Activated T-helper 17 cell treated with anti-CD3 and anti-CD28 coated beads, Interleukin-2, amount 50 U/mL, for 72 hours (primary cell): Measurements from ENCODE around the gene LRFN2. TPM values are rescaled to one million over a fixed set of nuclear protein-coding genes. Genes with fewer than 3 reads are reported as not detected.

Experiments
- ATAC-seq: fragments of 150-1000 bp; cut with Tn5 transposase; replicated peaks from 2 replicates; pipeline ENCODE4 v1.10.0; 2021; ENCODE audit warnings: mild to moderate bottlenecking, moderate library complexity
- H3K27ac Mint-ChIP-seq: one replicate; pipeline ENCODE4 v1.8.0; 2022; ENCODE audit warnings: mixed read lengths
- H3K27me3 Mint-ChIP-seq: one replicate; pipeline ENCODE4 v1.8.0; 2022; ENCODE audit warnings: mixed read lengths
- H3K36me3 Mint-ChIP-seq: one replicate; pipeline ENCODE4 v1.8.0; 2022; ENCODE audit warnings: low read depth, mild to moderate bottlenecking, mixed read lengths
- H3K4me1 Mint-ChIP-seq: one replicate; pipeline ENCODE4 v1.8.0; 2022; ENCODE audit warnings: mixed read lengths
- H3K4me3 Mint-ChIP-seq: one replicate; pipeline ENCODE4 v1.8.0; 2022; ENCODE audit warnings: mild to moderate bottlenecking, mixed read lengths
- H3K9me3 Mint-ChIP-seq: one replicate; pipeline ENCODE4 v1.8.0; 2022; ENCODE audit warnings: mixed read lengths
- total RNA-seq, 2 donors: library from RNA; stranded (reverse); gene quantifications; one replicate each; pipeline ENCODE4 v1.2.3, GENCODE V29; 2022

LRFN2 gene
- total RNA-seq, 2 donors from 2014 or later, result 0.08 TPM; not detected in 1

DNA sequence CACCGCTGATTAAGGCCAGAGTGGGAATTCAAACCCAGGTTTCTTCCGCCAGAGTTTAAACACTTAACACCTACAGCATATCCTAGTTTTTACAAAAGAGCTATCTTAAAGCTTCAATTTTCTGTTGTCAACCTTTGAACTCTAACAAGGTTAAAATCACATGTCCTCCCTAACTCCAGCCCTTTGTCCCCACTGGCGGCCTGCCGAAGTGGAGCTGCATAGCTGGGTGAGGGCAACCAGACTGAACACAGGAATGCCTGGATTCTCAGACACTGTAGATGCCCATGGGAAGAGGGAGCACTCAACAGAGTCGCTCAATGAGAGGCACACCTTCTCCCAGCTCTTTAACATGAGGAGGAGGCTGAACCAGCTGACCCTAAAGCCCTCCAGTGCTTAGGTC is 59.1 kb downstream of the LRFN2 start:
- Mint-ChIP-seq H3K36me3 (no peaks in the 10 kb centered on the region), H3K27ac (no peak overlapping the region), H3K9me3 (no peaks in the 10 kb centered on the region), H3K4me1 (no peaks in the 10 kb centered on the region), H3K27me3 (no peaks in the 10 kb centered on the region), H3K4me3 (no peak overlapping the region)
- ATAC-seq, result no peak

DNA sequence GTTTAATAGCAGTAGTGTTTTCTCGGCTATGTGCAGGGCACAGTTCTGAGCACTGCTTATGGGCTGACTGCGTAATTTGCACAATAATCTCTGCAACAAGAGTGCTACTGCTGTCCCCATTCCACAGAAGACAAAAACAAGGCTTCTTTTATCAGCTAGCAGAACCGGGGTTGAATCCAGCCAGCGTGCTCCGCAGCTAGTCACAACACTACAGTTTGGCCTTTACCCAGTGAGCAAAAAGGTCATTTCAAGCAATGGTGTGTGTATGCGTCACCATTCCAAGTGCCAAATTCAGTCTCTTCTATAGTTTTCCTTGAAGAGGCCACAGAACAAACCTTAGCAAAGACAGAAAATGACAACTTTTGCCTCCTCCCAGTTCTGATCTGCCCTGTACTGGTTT is 61.1 kb downstream of the LRFN2 start:
- Mint-ChIP-seq H3K4me3 (no peak overlapping the region), H3K36me3 (no peaks in the 10 kb centered on the region), H3K9me3 (no peaks in the 10 kb centered on the region), H3K27ac (no peak overlapping the region), H3K27me3 (no peaks in the 10 kb centered on the region), H3K4me1 (no peaks in the 10 kb centered on the region)
- no peak for ATAC-seq

DNA sequence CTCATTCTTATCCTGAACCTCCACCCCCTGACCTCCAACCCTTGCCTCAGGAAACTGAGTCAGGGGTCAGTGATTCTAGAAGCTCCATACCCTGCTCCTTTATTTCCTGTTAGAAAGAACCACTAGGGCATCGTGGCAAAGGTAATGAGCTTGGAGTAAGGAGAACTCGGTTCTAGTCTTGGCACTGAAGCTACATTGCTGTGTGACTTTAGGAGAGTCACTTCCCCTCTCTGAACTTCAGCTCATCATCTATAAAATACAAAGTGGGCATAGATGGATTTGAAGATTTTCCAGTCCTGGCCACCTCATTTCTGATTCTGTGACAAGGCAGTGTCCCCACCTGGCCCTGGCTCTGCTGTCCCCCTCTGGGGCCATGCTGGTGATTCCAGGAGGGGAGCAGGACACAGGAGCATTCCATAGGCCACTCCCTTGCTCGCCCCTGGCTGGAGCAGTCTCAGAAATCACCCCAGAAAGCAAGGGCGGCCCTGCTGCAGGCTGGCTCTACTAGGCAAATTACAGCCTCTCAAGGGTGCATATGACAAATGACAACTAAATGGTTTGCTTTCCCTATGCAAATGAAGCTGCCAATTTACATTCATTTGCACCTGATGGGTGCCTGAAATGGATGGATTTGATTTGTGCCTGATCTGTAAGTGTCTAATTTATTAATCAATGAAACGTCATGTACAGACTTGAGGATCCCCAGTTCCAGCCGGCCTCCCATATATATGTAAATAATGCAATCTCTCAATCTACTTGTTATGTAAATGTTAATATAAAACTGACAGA is 62.2 kb downstream of the LRFN2 start:
- Mint-ChIP-seq H3K27ac (no peak overlapping the region), H3K36me3 (no peaks in the 10 kb centered on the region), H3K27me3 (peaks cover under 1% of the 10 kb centered on the region), H3K9me3 (no peaks in the 10 kb centered on the region), H3K4me1 (no peaks in the 10 kb centered on the region), H3K4me3 (no peak overlapping the region)
- no peak for ATAC-seq

DNA sequence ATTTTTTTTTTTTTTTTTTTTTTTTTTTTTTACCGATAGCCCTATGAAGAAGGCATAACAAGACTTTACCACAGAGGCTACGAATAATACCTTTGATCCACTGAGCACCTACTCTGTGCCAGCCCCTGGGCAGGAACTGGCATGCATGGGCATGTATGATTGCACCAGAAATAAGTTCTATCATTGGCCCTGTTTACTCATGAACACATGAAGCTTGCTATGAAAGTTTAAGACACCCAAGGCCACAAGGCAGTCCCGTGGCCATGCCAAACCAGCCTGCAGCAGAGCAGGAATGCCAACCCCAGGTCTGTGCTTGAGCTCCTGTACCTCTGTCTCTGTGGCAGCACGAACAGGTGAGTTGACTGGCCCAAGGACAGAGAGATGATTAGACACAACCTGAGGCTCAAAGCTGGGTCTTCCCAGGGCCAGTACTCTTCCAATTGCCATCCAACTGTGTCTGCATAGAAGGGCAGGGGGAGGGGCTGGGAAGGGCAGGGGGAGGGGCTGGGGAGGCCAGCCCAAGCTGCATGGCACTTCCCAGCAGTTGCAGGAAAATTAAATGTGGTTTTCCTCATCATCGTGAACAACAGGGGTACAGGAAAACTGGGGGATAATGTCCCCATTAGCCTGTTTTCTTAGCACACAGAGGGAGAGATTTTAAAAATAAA is 63.5 kb downstream of the LRFN2 start:
- no peak for ATAC-seq
- Mint-ChIP-seq H3K36me3 (no peaks in the 10 kb centered on the region), H3K4me1 (no peaks in the 10 kb centered on the region), H3K27ac (no peak overlapping the region), H3K9me3 (no peaks in the 10 kb centered on the region), H3K27me3 (peaks cover 7% of the 10 kb centered on the region), H3K4me3 (no peak overlapping the region)

DNA sequence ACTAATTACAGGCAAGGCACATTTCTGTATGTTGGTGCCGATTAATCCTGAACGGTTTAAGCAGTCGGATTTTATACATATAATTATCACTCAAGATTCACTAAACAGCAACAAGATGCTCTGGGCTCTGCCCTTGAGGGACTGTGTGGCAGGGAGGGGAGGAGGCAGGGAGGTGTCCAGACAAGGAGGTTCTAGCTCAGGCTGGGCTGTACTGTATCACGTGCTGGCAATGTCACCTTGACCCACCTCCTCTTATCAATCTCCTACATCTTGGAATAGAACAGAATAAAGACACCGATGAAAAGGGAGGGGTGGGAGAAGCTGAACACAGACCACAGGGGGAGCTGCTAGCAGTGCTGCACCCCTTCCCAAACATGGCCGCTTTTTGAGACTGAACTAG is 65.7 kb downstream of the LRFN2 start:
- H3K4me1 Mint-ChIP-seq, result no peaks in the 10 kb centered on the region
- H3K36me3 Mint-ChIP-seq, result no peaks in the 10 kb centered on the region
- H3K27me3 Mint-ChIP-seq, result peaks cover 20% of the 10 kb centered on the region
- H3K4me3 Mint-ChIP-seq, result no peak overlapping the region
- no peak overlapping the region for H3K27ac Mint-ChIP-seq
- ATAC-seq, result no peak
- H3K9me3 Mint-ChIP-seq, result no peaks in the 10 kb centered on the region

DNA sequence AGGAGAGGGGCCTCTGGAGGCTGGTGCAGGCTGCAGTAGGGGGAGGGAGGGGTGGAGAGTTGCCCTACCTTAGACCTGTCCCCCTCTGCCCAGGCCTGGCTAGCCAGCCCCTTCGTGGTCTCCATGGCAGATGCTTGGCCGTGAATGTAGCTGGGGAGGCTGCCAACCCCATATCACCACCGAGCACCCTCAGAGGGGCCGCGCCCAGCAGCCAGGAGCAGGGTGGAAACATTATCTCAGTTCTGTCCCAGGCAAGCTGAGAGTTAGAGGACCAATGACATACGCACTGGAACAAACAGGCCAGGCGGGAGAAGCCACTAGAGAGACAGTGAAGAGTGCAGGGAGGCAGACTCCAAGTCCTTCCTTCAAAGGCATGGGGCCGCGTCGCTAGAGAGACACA is 66.5 kb downstream of the LRFN2 start:
- Mint-ChIP-seq H3K27ac (no peak overlapping the region), H3K4me1 (no peaks in the 10 kb centered on the region), H3K9me3 (no peaks in the 10 kb centered on the region), H3K36me3 (no peaks in the 10 kb centered on the region), H3K4me3 (no peak overlapping the region), H3K27me3 (peaks cover 20% of the 10 kb centered on the region)
- no peak for ATAC-seq

DNA sequence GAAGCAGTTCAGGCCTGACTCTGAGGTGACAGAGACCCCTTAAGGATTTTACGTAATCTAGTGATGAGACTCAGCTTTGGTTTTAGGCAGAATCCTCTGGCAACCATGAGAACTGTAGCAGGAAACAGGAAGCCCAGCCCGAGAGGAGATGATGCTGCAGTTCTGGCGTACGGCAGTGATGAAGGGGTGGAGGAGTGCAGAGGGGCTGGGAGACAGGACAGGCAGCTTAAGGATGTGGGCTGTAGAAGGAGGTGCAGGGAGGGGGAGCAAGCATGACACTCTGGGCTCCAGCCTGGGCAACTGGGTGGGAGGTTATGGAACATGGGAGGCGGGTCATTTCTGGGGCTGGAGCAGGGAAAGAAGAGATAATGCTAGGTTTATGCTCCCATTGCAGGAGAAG is 67.1 kb downstream of the LRFN2 start:
- Mint-ChIP-seq H3K36me3 (no peaks in the 10 kb centered on the region), H3K4me3 (no peak overlapping the region), H3K27me3 (peaks cover 20% of the 10 kb centered on the region), H3K27ac (no peak overlapping the region), H3K4me1 (no peaks in the 10 kb centered on the region), H3K9me3 (no peaks in the 10 kb centered on the region)
- ATAC-seq, result no peak

DNA sequence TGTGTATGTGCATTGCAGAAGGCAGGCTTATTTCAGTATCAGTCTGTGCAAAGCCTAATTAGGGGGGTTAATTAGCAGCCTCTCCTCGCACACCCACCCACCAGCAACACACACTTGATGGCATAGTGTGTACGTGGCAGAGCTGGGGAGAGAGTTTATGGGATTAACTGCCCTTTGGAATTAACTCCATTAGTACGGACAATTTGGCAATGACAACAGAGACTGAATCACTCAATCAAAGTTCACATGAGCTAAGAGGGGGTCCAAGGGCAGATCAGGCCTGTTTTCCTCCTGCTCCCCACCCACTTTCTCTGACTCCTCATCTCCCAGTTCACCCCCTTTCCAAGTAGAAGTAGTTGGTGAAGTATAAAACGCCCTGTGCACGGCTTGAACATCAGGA is 69.5 kb downstream of the LRFN2 start:
- H3K4me3 Mint-ChIP-seq, result no peak overlapping the region
- peaks cover 20% of the 10 kb centered on the region for H3K27me3 Mint-ChIP-seq
- no peak overlapping the region for H3K27ac Mint-ChIP-seq
- no peaks in the 10 kb centered on the region for H3K4me1 Mint-ChIP-seq
- no peaks in the 10 kb centered on the region for H3K9me3 Mint-ChIP-seq
- no peaks in the 10 kb centered on the region for H3K36me3 Mint-ChIP-seq
- ATAC-seq, result no peak

DNA sequence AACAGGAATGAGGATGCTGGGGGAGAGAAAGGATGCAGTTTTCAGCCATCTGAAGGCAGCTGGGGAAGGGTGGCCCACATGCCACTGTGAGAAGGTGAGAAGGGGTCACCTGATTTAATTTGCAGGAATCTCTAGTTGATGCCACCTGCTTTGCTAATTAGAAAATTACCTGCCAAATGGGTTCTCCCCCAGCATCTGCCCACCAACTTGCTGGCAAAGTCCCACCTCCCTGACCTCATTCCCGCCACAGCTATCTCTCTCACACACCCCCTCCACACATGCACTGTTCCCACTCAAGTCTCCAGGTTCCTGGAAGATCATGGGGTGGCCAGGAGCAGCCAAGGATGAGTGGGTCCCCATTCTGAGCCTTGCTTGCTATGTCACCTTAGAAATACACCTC is 70.7 kb downstream of the LRFN2 start:
- H3K36me3 Mint-ChIP-seq, result no peaks in the 10 kb centered on the region
- H3K4me3 Mint-ChIP-seq, result no peak overlapping the region
- no peaks in the 10 kb centered on the region for H3K4me1 Mint-ChIP-seq
- ATAC-seq, result no peak
- no peak overlapping the region for H3K27ac Mint-ChIP-seq
- peaks cover 20% of the 10 kb centered on the region for H3K27me3 Mint-ChIP-seq
- no peaks in the 10 kb centered on the region for H3K9me3 Mint-ChIP-seq

DNA sequence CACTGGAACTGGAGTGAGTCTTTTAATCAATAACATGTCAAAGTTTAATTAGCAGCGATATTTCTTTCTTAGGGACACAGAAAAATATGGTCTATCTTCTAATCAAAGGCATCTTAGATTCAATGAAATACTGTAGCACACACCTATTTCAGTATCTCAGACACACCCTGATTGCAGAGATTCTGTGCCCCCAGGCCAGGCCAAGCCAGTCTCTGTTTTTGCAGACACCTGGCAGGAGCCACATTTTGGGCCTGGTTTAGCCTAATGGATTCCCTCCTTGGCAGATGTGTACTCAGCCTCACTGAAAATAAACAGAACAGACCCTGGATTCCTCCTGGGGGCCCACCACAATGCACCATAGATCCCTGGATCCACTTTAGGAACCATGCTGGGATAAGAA is 74.8 kb downstream of the LRFN2 start:
- no peak overlapping the region for H3K4me3 Mint-ChIP-seq
- no peaks in the 10 kb centered on the region for H3K9me3 Mint-ChIP-seq
- H3K27me3 Mint-ChIP-seq, result peaks cover 6% of the 10 kb centered on the region
- no peaks in the 10 kb centered on the region for H3K36me3 Mint-ChIP-seq
- H3K4me1 Mint-ChIP-seq, result no peaks in the 10 kb centered on the region
- H3K27ac Mint-ChIP-seq, result no peak overlapping the region
- no peak for ATAC-seq

DNA sequence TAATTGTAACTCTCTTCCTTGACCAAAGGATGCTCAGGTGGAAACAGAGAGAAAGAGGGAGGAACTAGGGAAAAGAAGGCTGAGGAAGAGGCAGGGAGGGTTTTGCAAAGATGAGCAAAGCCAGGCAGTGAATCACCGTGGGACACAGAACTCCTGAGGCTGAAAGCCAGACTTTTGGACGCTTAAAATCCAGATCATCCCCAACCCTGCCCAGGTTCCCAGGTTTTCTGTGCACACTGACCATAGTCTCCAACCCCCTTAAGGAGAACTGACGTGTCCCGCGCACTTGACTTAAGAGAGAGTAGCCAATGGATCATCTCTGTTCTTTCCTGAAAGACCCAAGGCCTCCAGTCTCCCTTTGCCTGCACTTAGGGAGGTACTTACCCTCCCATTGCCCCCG is 75.3 kb downstream of the LRFN2 start:
- no peaks in the 10 kb centered on the region for H3K4me1 Mint-ChIP-seq
- H3K36me3 Mint-ChIP-seq, result no peaks in the 10 kb centered on the region
- H3K9me3 Mint-ChIP-seq, result no peaks in the 10 kb centered on the region
- no peak for ATAC-seq
- no peak overlapping the region for H3K27ac Mint-ChIP-seq
- H3K4me3 Mint-ChIP-seq, result no peak overlapping the region
- H3K27me3 Mint-ChIP-seq, result peaks cover 4% of the 10 kb centered on the region

DNA sequence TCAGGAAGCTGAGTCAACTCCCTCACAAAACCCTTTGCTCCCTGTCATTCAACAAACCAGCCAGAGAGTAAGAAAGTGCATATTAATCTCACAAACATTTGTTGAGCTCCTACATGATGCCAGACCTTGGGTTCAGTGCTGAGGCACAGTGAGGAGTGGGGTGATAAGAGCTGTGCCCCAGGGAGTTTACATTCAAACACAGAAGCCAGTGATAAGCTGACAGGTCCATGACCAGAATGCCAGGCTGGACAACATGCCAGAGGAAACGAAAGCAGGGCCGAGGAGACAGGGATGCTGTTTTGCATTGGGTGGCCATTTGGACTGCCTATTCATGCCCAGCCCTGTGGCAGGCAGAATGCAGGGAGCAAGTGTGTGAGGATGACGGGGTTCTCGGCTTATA is 76.7 kb downstream of the LRFN2 start:
- Mint-ChIP-seq H3K27me3 (no peaks in the 10 kb centered on the region), H3K4me3 (no peak overlapping the region), H3K9me3 (no peaks in the 10 kb centered on the region), H3K4me1 (no peaks in the 10 kb centered on the region), H3K36me3 (no peaks in the 10 kb centered on the region), H3K27ac (no peak overlapping the region)
- ATAC-seq, result no peak

DNA sequence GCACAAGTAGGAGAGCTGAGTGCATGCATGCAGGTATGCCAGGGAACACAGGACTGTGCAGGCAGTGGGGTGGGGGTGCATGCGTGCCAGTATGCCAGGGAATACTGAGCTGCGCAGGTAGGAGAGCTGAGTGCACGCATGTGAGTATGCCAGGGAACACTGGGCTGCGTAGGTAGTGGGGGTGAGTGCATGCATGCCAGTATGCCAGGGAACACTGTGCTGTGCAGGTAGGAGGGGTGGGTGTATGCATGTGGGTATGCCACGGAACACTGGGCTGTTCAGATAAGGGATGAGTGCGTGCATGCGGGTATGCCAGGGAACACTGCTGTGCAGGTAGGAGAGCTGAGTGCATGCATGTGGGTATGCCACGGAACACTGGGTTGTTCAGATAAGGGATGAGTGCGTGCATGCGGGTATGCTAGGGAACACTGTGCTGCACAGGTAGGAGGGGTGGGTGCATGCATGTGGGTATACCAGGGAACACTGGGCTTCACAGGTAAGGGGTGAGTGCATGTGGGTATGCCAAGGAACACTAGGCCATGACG is 77.4 kb downstream of the LRFN2 start:
- H3K9me3 Mint-ChIP-seq, result no peaks in the 10 kb centered on the region
- no peaks in the 10 kb centered on the region for H3K36me3 Mint-ChIP-seq
- H3K27me3 Mint-ChIP-seq, result no peaks in the 10 kb centered on the region
- ATAC-seq, result no peak
- H3K4me1 Mint-ChIP-seq, result no peaks in the 10 kb centered on the region
- H3K27ac Mint-ChIP-seq, result no peak overlapping the region
- H3K4me3 Mint-ChIP-seq, result no peak overlapping the region

DNA sequence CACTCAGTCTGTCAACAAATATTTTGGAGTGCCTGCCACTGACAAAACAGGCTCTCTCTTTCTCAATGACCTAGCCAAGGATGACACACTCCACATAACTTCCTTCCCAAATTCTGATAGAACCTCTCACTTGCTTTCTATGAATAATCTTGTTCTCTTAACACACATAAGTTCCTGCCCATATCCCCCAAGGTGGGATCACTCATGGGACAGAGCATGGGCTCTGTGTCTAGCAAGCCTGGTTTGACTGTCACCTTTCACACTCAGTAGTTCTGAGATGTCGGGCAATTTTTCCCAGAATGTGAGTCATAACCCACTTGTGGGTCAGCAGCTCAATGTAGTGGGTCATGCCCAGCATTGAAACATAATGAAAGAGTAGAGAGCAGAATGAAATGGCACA is 78.1 kb downstream of the LRFN2 start:
- peak; percentile 83 for ATAC-seq
- no peaks in the 10 kb centered on the region for H3K4me1 Mint-ChIP-seq
- H3K4me3 Mint-ChIP-seq, result no peak overlapping the region
- no peaks in the 10 kb centered on the region for H3K36me3 Mint-ChIP-seq
- H3K9me3 Mint-ChIP-seq, result no peaks in the 10 kb centered on the region
- no peak overlapping the region for H3K27ac Mint-ChIP-seq
- no peaks in the 10 kb centered on the region for H3K27me3 Mint-ChIP-seq

DNA sequence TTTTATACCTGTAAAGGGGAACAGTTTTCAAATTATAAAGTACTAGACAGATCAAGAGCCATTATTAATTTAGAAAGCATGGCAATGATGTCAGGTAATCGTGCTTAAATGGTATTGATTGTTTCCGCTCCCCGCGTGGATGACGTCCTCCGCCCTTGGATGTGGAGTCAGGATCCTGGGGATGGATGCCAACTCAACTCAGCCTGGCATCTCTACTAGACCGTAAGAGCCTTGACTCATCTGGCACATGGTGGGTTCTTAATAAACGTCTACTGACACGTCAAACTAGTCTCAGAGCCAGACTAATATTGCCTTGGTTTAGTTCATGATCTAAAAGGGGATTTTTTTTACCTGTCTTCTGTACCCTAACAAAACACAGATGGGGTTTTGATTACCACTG is 80.2 kb downstream of the LRFN2 start:
- no peaks in the 10 kb centered on the region for H3K36me3 Mint-ChIP-seq
- H3K9me3 Mint-ChIP-seq, result no peaks in the 10 kb centered on the region
- no peak overlapping the region for H3K4me3 Mint-ChIP-seq
- H3K27me3 Mint-ChIP-seq, result peaks cover 8% of the 10 kb centered on the region
- H3K27ac Mint-ChIP-seq, result no peak overlapping the region
- no peak for ATAC-seq
- no peaks in the 10 kb centered on the region for H3K4me1 Mint-ChIP-seq
